ENCODE data around the gene SNX20. TPM values are rescaled to one million over a fixed set of nuclear protein-coding genes. Genes with fewer than 3 reads are reported as not detected.

The SNX20 gene
- total RNA-seq, 2 donors from 2014 or later = 0.86 to 1.6 TPM

DNA sequence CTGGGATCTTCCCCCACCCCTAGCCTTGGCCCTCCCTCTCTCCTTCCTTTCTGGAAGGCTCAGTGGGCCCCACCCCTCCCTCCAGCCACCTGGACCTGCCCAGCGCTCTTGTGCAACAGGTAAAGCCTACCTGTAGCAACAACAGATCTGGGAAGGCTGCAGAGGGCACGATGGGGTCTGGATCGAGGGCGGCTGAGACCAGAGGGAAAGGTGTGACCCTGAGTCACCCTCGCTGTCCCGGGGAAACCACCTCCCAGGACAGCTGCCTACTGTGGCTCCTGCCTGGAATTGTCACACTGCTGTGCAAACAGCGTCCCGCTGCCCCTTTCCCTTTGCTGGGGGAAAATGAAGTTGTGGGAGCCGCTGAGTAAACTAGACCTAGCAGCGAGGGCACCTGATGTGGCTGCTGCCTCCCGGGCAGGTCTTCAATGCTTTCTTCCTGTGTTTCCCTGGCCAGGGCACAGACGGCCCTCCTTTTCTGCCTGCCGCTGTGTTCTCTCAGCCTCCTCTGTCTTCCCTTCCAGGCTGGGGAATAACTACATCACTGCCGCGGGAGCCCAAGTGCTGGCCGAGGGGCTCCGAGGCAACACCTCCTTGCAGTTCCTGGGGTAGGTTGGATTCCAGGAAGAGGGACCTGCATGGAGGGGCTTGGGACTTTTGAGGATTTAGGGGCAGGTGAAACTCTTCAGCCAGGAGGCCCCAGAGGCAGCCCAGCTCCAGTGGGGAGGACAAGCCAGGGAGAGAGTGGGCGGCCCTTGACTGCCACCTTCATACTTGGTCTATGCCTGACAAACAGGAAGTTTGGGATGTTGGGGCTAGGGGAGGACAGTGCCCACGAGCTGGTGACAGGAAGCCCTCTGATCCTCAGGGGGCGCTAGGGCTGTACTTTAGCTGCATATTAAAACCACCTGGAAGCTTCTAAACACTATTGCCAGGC is 38.6 kb upstream of the SNX20 start:
- Histone ChIP-seq H3K9me3 (no peaks in the 10 kb centered on the region), H3K27me3 (no peaks in the 10 kb centered on the region), H3K36me3 (no peaks in the 10 kb centered on the region), H3K27ac (no peak overlapping the region), H3K9ac (ENCODE audit: low read depth in 2 of 2, low read length in 2 of 2) (peak overlapping the region in 1 of 2 donors; percentile 35), H3K4me1 (no peaks in the 10 kb centered on the region), H3K4me3 (peak overlapping the region; percentile 6)
- TF ChIP-seq, protein P1, sequence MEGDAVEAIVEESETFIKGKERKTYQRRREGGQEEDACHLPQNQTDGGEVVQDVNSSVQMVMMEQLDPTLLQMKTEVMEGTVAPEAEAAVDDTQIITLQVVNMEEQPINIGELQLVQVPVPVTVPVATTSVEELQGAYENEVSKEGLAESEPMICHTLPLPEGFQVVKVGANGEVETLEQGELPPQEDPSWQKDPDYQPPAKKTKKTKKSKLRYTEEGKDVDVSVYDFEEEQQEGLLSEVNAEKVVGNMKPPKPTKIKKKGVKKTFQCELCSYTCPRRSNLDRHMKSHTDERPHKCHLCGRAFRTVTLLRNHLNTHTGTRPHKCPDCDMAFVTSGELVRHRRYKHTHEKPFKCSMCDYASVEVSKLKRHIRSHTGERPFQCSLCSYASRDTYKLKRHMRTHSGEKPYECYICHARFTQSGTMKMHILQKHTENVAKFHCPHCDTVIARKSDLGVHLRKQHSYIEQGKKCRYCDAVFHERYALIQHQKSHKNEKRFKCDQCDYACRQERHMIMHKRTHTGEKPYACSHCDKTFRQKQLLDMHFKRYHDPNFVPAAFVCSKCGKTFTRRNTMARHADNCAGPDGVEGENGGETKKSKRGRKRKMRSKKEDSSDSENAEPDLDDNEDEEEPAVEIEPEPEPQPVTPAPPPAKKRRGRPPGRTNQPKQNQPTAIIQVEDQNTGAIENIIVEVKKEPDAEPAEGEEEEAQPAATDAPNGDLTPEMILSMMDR (IDR thresholded peaks at IDR 0.05) = no peak
- DNase-seq = peak; percentile 56
- intact Hi-C loops (cut with DNase I) = no loop called here

DNA sequence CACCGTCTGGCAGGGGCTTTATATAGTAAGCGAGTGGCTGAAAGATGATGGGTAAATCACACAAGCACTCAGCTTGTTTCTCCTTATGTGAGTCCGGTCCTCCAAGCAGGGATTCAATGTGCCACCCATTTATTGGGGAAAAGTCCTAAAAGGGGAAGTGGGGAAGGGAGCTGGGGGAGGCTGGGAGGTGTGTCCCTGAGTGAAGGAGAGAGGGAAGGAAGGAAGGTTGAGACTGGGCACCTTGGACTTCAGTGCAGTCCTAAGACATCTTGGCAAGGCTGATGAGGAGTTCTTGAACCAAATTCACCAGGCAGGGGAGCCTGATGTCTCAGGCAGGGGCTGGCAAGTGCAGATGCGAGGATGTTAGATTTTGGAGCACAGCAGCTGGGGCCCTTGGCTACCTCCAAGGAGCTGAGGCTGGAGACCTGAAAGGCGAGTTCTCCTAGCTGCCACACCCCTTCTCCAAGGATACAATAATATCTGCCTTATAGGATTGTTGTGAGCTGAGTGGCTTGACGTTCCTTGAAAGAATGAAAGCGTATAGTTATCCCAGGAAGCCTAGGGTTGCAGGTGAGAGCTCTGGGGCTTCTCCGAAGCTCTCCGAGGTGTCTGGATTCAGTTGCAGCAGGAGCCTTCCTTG is 37.8 kb upstream of the SNX20 start:
- Histone ChIP-seq H3K9ac (ENCODE audit: low read depth in 2 of 2, low read length in 2 of 2) (peak overlapping the region in 1 of 2 donors; percentile 35), H3K27ac (no peak overlapping the region), H3K36me3 (no peaks in the 10 kb centered on the region), H3K9me3 (no peaks in the 10 kb centered on the region), H3K4me1 (no peaks in the 10 kb centered on the region), H3K27me3 (no peaks in the 10 kb centered on the region), H3K4me3 (peak overlapping the region; percentile 6)
- TF ChIP-seq, protein P1 (IDR thresholded peaks at IDR 0.05) = no peak
- intact Hi-C loops (cut with DNase I) = no loop called here
- DNase-seq = no peak

DNA sequence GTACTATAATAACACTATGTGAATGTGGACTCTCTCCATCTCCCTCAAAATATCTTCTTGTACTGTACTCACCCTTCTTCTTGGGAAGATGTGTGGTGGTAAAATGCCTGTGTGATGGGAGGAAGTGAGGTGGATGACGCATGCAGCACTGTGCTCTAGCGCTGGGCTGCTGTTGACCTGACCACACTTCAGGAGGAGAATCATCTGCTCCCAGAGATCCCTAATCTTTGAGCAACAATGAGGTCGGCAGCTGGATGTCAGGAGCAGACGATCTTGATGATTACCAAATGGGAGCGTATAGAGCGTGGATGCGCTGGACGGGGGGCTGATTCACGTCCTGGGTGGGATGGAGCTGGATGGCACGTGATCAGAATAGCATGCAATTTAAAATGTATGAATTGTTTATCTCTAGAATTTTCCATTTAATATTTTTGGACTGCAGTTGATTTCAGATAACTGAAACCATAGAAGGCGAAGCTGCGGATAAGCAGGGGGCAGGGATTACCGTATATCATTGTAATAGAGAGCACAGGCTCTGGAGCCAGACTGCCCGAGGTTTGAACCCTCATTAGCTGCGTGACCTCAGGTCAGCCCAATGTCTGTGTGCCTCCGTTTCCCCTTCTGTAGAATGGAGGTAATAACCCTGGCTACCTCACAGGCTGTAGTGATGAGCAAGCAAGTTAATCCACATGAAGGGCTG is 37.1 kb upstream of the SNX20 start:
- H3K9ac ChIP-seq (ENCODE audit: low read depth in 2 of 2, low read length in 2 of 2) = no peak overlapping the region
- H3K27ac ChIP-seq = no peak overlapping the region
- TF ChIP-seq, protein P1 (IDR thresholded peaks at IDR 0.05) = no peak
- intact Hi-C loops (cut with DNase I) = no loop called here
- H3K27me3 ChIP-seq = no peaks in the 10 kb centered on the region
- no peak overlapping the region for H3K4me3 ChIP-seq
- H3K4me1 ChIP-seq = no peaks in the 10 kb centered on the region
- no peaks in the 10 kb centered on the region for H3K9me3 ChIP-seq
- no peak for DNase-seq
- H3K36me3 ChIP-seq = no peaks in the 10 kb centered on the region

DNA sequence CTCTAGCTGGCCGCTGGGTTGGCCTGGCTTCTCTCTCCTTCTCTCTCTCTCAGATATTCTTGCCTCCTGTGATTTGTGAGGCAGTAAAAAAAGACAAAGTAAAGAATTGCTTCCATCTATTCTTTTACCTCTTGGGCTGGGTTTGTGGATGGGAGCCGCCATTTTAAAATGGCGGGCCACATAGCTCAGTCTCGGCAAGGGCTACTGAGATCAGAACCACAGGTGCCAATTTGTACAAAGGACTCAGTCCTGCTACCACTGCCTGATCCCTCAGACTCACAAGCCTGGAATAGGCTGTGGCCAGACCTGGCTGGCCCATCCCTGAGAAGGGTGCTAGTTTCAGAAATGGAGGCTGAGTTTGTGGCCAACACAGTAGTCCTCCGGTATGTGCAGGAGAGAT is 36.4 kb upstream of the SNX20 start:
- Histone ChIP-seq H3K36me3 (no peaks in the 10 kb centered on the region), H3K27me3 (no peaks in the 10 kb centered on the region), H3K4me1 (no peaks in the 10 kb centered on the region), H3K9me3 (no peaks in the 10 kb centered on the region), H3K4me3 (no peak overlapping the region), H3K9ac (ENCODE audit: low read depth in 2 of 2, low read length in 2 of 2) (no peak overlapping the region), H3K27ac (no peak overlapping the region)
- intact Hi-C loops (cut with DNase I) = no loop called here
- no peak for DNase-seq
- TF ChIP-seq, protein P1 (IDR thresholded peaks at IDR 0.05) = no peak

DNA sequence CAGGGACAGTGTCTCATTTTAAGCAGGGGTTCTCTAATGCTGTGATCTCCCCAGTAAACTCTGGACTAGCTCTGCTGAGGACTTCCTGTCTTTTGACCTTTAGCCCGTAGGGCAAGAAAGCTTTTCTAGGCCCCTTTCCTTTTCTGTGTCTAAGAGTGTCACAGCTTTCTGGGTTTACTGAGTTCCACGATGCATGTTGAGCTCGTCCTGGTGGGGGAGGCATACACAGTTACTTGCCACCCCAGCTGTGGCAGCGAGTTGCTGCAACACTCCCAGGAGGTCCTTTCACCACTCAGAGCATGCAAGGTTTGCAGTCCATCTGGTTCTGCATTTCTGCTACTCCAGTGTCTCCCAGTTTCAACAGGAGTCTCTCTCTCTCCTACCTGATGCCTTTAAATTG is 36.0 kb upstream of the SNX20 start:
- H3K4me1 ChIP-seq = no peaks in the 10 kb centered on the region
- no peaks in the 10 kb centered on the region for H3K27me3 ChIP-seq
- no peaks in the 10 kb centered on the region for H3K9me3 ChIP-seq
- TF ChIP-seq, protein P1 (IDR thresholded peaks at IDR 0.05) = no peak
- no peak overlapping the region for H3K9ac ChIP-seq (ENCODE audit: low read depth in 2 of 2, low read length in 2 of 2)
- H3K4me3 ChIP-seq = no peak overlapping the region
- DNase-seq = no peak
- H3K36me3 ChIP-seq = no peaks in the 10 kb centered on the region
- H3K27ac ChIP-seq = no peak overlapping the region
- intact Hi-C loops (cut with DNase I) = no loop called here

All from colonic mucosa (tissue), 4 donors.